Ramos (cell line): ENCODE results near the gene ST6GALNAC4.
"Not testable (repeated sequence)": the region's sequence is repeated elsewhere in the genome, so short reads cannot be mapped to it uniquely, and the experiment has no call there.

ENCODE experiments used
- in situ Hi-C: fragments of 300-500 bp; cut with MboI; formaldehyde crosslinking; loops from one replicate; pipeline ENCODE4 v1.14.3; 2022; ENCODE audit warnings: low sequenced_read_pairs; ENCODE audit not compliant: unreplicated experiment

ST6GALNAC4 gene

GRCh38 chr9:127896395-127897192 is 20.2 kb downstream of the ST6GALNAC4 start:
- in situ Hi-C loops: no loop called here

- in situ Hi-C loops: no loop called here
These were observed 21.0 kb downstream of the ST6GALNAC4 start for GRCh38 chr9:127895811-127896210.

- in situ Hi-C loops: no loop called here
These were observed 23.4 kb downstream of the ST6GALNAC4 start for GRCh38 chr9:127893392-127893791.

- in situ Hi-C loops: no loop called here
These were observed 24.0 kb downstream of the ST6GALNAC4 start for GRCh38 chr9:127892831-127893230.

- in situ Hi-C loops: no loop called here
These were observed 26.8 kb downstream of the ST6GALNAC4 start for GRCh38 chr9:127890053-127890452.

- in situ Hi-C loops: no loop called here
These were observed 29.0 kb downstream of the ST6GALNAC4 start for GRCh38 chr9:127887792-127888191.

DNA sequence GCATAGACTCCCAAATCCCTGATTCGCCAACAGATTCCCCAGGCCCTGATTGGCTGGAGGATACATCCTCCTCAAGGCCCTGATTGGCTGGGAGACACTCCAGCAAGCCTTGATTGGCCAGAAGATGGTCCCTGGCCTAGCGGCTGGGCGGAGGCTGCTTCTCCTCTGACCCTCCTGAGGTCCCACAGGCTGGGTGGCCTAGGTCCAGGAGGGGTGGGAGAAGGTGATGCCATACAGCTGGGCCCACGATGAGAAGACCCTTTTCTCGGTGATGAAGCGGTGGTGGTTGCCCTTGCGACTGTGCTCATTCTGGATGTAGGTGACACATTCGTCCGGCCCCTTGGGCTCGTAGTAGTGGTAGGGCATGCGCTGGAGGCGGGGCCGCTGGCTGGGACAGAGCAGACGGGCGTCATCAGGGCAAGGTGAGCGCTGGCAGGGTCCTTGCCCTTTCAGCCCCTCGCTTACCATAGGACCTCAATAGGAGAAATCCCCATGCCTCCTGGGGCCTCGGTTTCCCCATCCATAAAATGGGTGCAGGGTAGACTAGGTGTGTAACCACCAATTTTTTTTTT is 30.4 kb downstream of the ST6GALNAC4 start:
- in situ Hi-C loops: no loop called here

DNA sequence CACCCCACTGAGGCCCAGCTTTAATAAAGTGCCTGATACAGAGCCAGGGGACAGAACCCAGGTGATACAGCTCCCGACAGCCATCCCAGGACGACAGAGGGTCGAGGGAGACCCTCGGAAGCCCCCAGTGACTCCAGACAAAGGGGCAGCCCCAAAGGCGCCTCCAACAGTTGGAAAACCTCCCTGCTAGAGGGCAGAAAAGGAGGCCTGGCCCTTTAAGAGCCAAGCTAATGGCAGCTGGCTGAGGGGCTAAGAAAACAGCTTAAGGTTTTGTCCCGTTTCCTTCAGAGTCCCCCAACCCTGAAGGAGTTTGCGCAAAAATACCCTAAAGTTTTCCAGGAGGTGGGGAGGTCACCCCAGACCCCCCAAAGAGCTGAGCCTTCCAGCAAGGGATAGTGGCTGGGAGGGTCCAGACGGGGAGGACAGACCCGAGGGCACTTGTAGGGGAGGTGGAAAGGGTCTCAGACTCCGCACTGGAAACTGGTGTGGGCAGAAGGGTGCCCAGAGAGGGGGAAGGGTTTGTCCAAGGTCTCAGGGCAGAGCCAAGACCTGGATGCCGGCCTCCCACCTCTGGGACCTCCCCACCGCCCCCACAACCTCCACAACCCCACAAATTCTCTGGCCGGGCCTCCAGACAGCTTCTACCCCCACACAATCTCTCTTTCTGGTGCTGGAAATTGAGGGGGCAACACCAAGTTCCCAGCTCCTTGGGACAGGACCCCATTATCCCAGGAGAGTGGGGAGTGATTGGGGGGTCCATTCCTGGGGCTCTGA is 31.1 kb downstream of the ST6GALNAC4 start:
- in situ Hi-C loops: no loop called here

DNA sequence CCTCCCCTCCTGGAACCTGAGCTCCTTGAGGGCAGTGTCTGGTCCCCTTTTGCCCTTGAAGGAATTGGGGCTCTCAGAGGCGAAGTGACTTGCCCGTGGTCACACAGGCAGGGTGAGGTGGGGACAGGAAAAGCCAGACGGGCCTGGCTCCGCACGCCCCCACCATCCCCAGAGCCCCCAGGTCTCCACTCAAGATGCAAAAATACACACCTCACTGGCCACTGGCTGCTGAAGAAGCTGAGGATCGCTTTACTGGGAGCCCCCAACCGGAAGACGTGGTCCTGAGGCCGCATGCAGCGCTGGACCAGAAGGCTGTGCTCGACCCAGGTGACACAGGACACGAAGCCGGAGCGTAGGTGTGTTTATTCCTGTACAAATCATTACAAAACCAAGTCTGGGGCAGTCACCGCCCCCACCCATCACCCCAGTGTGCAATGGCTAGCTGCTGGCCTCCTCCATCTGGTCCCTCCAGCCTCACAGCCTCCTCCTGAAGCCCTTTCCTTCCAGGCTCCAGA is 31.8 kb downstream of the ST6GALNAC4 start:
- in situ Hi-C loops: no loop called here

- in situ Hi-C loops: no loop called here
These were observed 32.4 kb downstream of the ST6GALNAC4 start for GRCh38 chr9:127884427-127884911.

GRCh38 chr9:127883959-127884358 is 32.9 kb downstream of the ST6GALNAC4 start:
- in situ Hi-C loops: no loop called here

DNA sequence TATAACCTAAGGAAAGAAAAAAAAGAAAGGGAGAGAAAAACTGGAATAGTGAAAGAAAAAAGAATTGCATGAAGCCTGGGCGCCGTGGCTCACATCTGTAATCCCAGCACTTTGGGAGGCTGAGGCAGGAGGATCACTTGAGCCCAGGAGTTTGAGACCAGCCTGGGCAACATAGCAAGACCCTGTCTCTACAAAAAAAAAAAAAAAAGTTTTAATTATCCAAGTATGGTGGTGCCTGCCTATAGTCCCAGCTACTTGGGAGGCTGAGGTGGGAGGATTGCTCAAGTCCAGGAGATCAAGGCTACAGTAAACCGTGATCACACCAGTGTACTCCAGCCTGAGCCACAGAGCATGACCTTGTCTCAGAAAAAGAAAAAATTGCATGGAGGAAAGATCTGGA is 35.1 kb downstream of the ST6GALNAC4 start:
- in situ Hi-C loops: not testable (repeated sequence)

- in situ Hi-C loops: no loop called here
These were observed 36.7 kb downstream of the ST6GALNAC4 start for GRCh38 chr9:127880143-127880542.

DNA sequence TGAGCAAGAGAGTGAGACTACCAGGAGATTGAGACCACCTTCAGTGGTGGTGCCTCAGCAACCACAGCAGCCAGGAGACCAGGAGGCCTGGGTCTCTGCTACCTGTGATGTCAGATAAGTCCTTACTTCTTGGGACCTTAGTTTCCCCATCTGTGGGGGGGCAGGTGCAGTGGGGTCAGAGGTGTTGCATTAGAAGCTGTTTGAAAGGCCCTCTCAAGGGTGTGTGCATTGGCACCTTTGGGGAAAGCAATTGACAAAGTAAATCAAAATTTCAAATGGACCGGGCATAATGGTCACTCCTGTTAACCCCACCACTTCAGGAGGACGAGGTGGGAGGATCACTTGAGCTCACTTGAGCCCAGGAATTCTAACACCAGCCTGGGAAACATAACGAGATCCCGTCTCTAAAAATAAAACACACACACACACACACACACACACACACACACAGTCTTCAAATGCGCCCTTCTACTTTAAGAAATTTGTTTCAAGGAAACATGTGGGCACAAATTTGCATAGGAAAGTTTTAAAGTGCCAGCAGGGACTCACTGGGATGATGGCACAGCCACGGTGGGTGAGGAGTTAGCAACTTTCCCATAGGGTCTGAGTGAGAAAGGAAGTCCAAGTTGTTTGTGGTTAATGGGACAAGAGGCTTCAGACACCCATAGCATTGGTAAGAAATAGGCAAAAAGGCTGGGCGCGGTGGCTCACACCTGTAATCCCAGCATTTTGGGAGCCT is 38.0 kb downstream of the ST6GALNAC4 start:
- in situ Hi-C loops: no loop called here

- in situ Hi-C loops: no loop called here
These were observed 38.7 kb downstream of the ST6GALNAC4 start for GRCh38 chr9:127878001-127878651.

- in situ Hi-C loops: no loop called here
These were observed 39.3 kb downstream of the ST6GALNAC4 start, which contains the start of gene AK1 for GRCh38 chr9:127877566-127877998. AK1 (minus strand) TSS chr9:127877675; CDS start chr9:127874617, 3,058 bp downstream.

DNA sequence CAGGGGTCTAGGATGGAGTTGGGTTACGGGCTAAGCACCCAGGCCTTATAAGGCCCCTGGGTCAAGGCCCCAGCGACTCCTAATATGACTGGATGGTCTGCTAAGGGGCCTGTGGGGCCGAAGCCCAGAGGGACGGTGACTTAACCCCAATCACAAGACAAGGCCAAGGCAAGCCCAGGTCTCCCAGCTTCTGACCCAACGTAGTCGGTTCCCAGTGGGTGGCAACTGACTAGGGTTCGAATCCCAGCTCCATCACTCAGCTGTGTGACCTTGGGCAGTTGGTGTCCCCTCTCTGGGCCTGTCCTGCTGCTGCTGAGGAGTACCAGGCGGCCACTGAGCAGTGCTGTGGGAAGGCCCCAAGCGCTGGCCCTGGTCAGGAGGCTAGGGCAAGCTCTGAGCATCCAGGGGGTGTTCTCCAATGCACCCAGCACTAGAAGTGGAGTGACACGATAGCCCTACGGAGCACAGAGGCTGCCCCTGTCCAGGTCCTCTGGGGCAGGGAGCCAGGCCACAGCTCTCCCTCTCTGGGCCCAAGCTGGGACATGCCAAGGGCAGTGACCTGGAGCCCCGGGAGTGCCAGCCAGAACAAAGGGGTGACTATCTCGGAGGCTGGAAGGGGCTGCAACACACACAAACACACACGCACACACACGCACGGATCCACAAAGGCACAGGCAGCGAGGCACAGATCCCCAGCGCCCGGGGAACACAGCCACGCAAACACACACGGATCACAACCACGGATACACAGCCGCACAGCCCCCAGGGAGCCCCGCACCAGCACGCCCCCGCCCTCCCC is 39.9 kb downstream of the ST6GALNAC4 start:
- in situ Hi-C loops: no loop called here

- in situ Hi-C loops: no loop called here
These were observed 40.6 kb downstream of the ST6GALNAC4 start for GRCh38 chr9:127876026-127876763.
